HG03469 (cell line): ENCODE data around the gene CHD2.
"Not testable (repeated sequence)": the region's sequence is repeated elsewhere in the genome, so short reads cannot be mapped to it uniquely, and the experiment has no call there.

ENCODE experiments used
- ATAC-seq: cut with Tn5 transposase; IDR thresholded peaks from one replicate; pipeline ENCODE4 v1.9.1; 2021; ENCODE audit warnings: mild to moderate bottlenecking, moderate library complexity, moderate number of reproducible peaks; ENCODE audit not compliant: unreplicated experiment

Gene CHD2

DNA sequence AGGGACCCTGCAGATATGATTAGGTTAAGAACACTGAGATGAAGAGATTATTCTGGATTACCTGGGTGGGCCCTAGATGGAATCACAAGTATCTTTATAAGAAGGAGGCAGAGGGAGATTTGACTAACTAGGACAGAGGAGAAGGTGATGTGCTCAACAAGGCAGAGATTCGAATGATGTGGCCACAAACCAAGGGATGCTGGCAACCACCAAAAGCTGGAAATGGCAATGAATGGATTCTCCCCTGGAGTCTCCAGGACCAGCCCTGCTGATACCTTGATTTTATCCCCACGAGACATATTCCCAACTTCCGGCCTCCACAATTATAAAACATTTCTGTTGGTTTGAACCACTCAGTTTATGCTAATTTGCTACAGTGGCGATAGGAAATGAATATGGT, 146.0 kb downstream of the CHD2 start:
- no peak for ATAC-seq

DNA sequence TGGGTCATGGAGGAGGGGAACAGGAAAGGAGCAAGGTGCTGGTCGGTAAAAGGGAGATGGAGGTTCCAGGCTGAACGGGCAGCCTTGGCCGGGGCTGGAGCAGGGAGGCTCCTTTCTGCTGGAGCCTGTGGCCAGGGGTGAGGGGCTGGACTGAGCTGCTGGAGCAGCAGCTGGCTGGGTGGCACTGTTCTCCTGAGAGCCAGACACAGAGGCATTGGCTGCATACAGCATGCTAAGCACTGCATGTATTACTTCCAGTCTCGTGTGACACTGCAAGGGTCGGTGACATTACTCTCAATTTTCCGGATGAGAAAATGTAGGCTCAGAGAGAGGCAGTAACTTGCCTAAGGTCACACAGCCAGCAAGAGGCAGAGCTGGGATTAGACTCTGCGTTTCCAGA, 146.6 kb downstream of the CHD2 start:
- ATAC-seq = no peak

DNA sequence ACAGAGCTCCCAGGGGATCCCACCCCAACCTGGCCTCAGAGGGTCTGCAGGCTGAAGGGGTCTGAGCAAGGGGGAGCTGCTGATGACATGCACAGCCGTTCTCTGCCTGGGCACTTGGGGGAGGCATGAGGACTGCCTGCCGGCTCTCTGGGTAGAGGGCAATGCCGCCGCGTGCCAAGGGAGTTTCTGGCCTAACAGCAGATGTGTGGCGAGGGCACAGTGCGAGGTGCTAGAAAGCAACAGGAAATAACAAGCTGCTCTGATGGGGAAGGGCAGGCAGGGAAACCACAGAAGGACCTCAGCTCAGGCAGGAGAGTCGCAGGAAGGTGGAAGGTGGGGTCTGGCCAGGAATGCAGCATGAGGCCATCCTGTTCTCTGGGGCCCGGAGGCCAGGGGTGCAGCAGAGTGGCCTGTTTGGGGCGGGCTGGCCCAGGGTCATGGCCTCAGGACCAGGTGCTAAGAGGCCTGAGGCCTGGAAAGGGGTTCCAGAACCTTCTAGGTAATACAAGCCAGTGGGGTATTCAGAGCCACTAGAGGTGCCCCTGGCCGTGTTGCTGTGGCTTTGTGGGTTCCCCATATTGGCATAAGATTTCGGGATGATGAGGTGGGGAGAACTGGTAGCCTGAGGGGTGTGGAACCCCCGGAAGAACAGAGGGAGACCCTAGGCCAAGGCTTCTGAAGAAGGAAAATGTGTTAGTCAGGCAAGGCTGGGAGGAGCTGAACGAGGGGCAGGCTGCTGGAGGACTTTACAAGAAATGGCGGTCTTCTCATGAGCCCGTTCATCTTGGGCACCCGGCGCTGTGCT, 147.7 kb downstream of the CHD2 start:
- ATAC-seq = no peak

DNA sequence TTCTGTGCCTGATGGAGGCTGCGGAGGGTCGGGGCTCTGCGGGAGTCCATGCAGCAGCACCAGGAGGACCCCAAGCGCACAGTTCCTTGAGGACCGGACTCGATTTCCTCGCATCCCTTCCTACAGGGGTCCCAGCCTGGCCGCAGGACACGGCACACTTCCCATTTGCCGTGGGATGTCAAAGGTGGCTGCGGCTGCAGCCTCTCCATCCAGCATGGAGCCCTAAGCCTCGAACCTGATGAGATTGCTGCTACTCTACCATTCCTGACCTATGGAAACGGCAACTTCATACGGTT, 148.2 kb downstream of the CHD2 start:
- ATAC-seq = no peak

DNA sequence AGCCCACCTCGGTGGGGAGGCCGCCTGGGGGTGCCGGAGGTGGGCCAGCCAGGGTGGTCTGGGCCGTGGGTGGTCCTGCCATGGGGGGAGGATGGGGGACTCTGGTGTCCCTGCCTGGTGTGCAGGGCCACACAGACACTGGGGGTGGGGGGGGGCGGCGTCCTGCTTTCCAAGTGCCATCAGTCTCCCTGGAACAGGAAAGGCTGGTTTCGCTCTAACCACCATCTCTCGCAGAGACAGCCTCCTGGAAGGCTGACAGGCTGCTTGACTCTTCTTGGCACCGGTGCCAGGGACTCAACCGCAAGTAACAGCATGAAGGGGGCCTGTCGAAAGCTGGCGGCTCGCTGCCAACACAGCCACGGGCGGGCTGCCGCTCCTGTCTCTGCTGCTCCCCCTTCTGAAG, 148.6 kb downstream of the CHD2 start:
- no peak for ATAC-seq

DNA sequence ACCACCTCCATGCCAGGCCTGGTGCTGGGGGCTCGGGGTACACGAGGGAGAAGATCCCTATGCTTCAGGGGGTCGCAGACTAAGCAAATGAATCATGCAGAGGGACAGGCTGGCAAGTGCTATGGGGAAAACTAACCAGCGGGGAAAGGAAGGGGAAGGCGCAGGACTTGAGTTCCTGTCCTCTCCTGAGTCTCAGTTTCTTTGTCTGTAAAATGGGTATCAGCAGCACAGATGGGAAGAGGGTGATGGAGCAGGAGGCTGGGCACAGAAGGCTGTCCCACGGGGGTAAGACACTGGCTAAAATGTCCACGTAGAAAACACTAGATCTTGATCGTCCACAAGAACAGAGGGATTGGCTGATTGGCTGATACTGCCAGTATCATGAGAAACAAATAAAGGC, 149.1 kb downstream of the CHD2 start:
- ATAC-seq = no peak

DNA sequence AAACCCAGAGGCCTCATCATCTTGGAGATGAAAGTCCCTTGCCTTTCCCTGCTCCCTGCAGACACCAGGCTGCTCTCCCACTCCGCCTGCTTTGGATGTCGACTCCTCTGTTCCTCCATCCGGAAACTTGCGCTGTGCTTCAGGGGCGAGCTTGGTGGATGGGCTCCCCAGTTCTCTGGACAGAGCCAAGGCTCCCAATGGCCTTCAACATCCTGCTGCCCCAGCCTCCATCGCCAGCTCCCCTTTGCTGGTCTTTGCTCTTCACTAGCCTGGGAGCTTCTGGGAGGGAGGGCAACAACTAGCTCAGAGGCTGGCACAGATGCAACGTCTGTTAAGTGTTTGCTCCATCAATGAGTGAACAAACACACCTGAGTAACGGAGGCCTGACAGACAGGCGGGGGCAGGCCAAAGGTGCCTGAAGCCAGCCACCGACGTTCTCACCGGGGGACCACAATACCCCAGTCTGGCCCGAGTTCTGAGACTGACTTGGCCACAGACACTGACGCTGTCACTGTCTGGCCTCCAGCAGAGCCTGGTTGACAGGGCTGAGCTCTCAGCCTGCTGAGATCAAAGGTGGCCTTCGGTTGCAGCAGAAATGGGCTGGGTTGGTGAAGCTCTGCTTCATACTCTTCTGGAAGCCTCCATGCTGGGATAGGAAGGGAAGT, 149.9 kb downstream of the CHD2 start:
- no peak for ATAC-seq

DNA sequence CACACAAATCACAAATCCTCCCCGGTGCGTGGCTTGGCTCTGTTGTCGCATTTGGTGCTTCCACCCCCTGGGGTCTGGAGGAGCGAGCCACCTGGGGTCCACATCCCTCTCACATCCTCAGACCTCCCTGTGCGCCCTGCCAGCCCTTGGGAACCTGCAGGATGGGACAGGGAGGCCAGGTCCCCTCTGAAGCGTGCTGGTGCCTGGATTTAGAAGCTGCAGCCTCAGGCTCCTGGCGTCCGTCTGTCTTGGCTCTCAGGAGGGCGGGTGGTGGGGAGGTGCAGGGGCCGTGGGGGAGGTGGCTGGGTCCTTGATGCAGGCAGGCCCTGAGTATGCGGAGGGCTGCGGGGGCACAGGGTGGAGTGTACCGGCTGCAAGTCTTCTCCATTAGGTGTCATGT, 150.5 kb downstream of the CHD2 start:
- no peak for ATAC-seq

DNA sequence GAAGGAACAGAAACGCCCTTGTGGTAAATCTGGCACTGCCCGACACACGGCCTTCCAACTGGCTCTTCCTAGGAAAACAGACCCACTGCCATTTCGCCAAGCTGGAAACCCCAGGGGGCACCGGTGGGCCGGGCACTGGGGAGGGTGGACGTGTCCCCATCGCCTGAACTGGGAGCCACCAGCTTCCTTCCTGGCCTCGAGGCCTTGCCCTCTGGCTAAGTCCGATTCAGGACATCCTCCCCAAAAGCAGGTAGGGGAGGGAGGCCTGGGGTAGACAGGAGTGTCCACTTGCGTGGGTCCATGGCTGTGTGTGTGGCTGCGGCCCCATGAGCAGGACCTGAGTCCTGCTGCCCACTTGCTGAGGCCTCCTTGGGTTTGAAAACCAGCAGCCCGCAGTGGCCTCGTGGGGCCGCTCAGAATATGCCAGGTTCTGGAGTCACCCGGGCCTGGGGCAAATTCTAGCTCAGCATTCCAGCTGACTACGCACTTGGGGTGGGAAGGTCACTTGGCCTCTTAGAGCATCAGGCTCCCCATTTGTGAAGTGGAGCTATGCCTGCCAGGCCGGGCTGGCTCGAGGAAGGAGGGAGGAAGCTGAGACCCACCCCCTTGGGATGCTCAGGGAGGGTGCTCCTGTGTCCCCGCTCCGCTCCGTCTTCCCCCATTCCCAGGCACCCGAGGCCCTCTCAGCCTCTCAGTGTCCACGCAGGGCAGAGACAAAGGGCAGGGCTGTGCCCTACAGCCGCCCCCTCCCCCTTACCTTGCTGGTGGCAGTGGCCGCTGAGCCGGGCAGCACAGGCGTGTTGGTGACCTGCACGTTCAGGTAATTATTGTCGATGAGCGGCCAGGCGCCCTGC, 151.3 kb downstream of the CHD2 start:
- ATAC-seq = no peak

DNA sequence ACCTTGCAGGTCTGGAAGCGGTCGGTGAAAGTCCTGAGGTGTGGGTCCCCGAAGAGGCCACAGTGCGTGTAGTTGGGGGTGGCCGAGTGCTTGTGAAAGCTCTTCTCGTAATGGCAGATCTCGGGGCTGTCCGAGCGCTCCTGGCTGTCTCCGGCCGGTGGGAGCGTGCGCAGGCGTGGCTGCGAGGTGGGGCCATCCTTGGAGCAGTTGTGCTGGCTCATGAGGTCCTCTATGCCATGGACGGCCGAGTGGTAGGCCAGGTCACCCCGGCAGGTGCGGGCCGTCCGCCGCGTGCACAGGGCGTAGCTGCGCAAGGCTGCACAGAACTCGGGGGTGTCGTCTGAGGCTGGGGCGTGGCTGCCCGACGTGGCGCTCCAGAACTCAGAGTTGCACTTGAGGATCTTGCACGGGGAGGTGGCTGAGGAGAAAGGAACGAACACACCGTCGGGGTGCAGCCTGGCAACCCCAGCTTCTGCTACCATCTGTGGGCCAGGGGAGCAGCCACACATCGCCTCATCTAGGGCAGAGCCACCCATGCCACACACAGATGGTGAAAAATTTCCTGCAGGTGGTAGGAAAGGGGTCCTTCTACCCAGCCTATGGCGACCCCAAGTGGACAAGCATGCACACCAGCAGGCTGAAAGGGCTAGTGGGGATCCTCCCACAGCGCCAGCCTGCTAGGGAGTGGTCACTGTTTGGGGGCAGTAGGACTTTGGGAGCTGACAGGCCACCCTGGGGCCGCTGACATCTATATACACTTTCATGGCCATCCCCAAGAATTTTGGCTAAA, 152.2 kb downstream of the CHD2 start:
- ATAC-seq = no peak

DNA sequence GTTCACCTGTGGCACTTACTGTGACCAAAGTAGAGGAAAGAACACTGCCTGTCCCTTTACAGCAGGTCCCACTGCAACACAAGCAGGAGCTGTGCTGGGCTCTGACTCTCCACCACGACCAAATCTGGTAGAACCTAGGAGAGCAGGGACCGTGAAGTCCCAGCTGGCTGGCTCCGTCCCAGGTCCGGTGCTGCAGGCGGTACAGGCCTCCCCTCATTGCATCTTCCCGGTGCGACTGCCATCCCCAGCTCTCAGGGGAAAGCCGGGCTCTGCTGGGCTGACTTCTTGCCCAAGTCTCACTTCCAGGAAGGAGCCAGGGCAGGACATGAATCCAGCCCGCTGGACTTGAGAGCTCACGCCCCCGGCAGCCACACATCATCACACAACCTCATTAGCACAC, 155.1 kb downstream of the CHD2 start:
- no peak for ATAC-seq

DNA sequence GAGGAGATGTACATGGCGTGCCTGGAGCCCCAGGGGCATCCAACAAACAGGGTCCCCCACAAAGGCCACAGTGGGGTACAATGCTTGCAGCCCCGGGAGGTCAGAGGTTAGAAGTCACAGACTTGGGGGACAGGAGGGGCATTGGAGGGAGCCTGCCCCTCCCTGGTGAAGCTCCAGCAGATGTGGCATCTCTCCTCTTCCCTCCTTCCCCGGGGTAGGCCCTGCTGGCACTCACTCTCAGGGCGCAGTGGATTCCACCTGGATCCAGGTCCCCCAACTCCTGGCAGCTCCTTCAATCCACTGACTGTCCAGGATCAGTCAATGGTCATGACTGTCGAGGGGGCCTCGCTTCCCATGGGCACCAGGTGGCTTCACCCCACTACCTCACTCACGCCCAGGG, 156.7 kb downstream of the CHD2 start:
- no peak for ATAC-seq

DNA sequence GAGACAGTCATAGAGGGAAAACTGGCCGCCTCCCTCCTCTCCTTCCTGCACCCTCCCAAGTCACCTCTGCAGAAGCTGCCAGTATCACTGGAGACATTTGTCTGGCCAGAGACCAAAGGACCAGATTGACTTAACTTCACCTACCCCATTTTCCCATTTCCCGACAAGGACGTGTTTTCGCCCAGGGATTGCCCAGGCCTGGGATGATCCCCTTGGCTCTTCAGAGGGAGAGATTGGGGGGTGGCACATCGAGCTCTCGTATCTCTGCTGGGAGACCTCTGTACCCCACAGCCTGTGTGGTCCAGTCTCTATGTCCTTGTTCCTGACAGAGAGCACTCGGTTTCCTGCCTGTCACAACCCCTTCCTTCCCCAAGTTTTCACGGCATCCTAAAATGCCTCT, 157.5 kb downstream of the CHD2 start:
- no peak for ATAC-seq

DNA sequence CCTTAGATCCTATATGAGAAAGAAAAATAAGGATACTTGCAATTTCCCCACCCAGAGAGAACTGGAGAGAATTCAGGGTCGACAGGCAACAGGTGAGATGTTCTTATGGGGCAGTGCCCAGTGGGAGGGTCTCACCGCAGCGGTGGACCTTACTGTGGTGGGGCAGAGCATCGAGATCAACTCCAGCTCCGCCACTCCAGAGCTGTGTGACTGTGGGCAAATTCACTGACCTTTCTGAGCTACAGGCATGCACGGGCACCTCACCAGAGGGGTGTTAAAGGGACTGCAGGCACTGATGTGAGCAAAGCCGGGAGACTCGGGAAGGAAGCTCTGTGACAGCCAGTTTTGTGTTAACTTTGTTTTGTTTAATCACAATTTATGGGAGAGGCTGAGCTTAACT, 158.0 kb downstream of the CHD2 start:
- ATAC-seq = no peak

DNA sequence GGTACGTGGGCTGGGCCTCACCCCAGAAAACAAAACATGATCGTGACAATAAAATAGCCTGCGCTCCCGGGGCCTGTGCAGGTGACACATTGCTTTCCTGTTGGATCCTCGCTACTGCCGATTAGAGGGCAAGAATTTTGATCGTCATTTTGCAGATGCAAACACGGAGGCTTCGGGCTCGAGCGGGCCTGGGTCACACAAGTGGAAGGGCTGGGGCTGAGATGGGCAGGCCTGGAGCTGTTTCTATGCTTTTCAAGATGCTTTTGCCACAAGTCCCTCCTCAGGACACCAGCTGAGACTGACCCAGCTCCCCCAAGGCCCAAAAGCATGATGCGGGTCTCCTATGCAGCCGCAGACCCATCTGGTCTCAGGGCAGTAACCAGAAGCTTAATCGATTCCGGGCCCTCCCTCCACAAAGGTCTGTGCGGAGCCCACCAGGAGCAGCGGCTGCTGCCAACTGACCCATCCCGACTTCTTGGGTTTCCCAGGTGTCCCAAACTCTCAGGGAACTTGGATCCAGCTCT, 158.8 kb downstream of the CHD2 start:
- ATAC-seq = no peak

DNA sequence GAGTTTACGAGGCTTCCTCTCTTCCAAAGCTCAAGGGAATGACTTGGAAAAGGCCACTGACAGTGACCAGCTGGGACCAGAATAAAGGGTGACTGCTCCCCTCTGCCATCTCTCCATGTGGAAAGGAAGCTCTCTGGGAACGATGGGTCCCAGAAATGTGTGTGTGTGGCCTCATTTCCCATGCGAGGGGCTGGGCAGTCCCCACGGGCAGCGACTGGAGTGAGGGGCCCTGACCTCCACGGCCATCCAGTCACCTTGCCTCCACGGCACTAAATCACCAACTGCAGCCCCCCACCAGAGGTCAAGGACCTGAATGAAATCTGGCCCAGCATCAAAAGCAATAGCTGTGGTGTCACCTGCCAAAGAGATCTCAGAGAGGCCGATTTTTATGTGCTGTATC, 159.3 kb downstream of the CHD2 start:
- no peak for ATAC-seq

DNA sequence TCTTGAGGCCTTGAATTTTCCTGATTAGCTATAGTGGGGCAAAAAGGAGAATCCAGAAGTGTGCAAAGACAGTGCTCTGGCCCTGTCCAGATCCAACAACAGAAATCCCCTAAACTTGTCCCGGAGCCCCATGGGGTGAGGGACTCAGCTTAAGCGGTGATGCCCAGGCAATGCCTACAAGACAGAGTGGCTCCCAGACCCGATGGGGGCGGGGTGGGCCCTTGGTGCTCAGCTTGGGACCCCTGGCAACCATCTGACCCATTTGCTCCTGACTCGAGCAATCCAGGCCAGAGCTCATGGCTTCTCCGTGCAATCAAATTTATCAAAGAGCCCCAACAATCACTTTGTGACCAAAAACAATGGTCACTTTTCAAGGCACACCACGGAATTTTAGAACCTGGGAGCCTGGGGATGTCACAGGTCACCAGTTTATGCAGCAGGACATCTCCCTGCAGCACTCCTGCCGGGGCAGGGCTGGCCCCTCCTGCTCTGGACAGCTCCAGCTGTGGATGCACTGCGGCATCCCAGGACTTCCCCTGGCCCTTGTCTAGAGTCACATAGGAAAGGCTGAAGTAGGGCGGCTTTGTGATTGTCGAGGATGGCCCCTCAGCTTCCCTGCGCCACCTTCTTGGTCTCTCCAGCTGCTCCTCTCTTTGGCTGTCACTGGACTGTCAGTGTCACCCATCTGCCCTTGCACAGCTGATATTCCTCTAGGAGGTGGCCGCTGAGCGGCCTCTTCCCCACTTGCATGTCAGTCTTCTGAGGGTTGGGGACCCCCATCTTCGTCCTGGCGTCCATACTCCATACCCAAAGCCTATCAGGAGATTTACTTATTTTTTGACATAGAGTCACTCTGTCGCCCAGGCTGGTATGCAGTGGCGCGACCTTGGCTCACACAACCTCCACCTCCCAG, 160.5 kb downstream of the CHD2 start:
- ATAC-seq = no peak

DNA sequence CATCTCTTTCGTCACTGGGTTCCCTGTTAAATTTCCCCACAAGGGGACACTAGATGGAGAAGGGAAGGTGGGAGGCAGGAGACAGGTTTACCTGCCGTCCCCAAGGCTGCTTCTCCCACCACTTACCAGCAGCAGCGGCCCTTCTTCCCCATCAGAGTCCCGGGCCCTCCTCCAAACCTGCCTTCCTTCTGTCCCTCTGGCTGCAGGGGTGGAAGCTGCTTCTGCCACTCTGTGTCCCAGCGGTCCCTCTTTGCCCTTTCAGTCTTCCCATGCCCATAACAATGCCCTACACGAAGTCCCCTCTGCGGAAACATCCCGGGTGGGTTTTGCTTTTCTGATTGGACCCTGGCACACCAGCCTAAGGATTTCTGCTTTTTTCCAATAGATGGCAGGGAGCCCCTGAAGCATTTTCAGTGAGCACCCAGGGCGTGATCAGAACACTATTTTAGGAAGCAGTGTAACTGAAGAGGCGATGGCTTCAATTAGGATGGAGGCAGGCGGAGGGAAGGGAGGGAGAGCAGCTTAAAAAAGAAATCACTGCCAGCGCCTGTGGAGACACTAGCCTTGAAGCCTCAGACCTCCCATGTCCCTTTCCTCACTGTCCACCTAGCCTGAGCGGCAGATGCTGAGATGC, 162.6 kb downstream of the CHD2 start:
- not testable (repeated sequence) for ATAC-seq

DNA sequence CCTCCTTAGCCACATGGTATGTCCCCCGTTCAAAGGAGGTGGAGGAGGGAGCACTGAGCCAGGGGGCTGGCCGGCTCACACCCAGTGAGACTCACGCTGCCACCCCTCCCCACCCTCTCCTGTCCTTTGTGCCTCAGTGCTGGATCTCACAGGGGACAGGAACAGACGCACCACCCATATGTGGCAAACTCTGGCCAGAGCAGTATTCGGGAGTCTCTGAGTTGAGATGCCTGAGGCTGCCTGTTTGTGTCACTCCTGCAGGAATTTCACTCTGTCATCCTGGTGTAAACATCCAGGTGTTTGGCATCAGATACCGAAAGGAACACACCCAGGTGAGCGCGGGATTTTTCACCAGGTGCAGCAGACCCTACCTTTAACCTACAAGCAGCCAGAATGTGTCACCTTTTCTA, 163.1 kb downstream of the CHD2 start:
- ATAC-seq = no peak
